ENCODE measurements around the gene SEC22C.

DNA sequence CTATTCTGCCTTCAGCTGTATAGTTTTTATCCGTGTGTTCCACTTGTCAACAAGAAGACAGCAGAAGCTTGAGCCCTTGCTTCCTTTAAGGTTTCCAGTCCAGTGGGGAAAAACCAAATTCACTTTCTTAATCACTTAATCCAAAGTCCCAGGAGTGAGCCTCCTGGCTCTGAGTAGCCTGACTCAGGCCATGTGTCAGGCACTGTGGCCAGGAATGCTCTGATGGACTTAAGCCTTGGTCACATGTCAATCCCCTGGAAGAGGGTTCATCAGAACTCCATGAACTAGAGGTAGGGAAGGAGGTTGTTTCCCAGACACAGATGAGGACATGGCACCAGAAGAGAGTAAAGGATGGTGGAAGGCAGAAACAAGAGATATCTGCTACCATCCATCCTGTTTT is 70.6 kb downstream of the SEC22C start:
- TF ChIP-seq, protein P1, sequence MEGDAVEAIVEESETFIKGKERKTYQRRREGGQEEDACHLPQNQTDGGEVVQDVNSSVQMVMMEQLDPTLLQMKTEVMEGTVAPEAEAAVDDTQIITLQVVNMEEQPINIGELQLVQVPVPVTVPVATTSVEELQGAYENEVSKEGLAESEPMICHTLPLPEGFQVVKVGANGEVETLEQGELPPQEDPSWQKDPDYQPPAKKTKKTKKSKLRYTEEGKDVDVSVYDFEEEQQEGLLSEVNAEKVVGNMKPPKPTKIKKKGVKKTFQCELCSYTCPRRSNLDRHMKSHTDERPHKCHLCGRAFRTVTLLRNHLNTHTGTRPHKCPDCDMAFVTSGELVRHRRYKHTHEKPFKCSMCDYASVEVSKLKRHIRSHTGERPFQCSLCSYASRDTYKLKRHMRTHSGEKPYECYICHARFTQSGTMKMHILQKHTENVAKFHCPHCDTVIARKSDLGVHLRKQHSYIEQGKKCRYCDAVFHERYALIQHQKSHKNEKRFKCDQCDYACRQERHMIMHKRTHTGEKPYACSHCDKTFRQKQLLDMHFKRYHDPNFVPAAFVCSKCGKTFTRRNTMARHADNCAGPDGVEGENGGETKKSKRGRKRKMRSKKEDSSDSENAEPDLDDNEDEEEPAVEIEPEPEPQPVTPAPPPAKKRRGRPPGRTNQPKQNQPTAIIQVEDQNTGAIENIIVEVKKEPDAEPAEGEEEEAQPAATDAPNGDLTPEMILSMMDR (optimal IDR thresholded peaks at IDR 0.05 in 1 of 3, IDR thresholded peaks at IDR 0.05 in 1 of 3, conservative IDR thresholded peaks at IDR 0.05 in 1 of 3; ENCODE audit: extremely low read depth in 1 of 3, insufficient read depth in 2 of 3, low read length in 3 of 3): no peak
- TF ChIP-seq EZH2 (IDR thresholded peaks at IDR 0.05; ENCODE audit: low read length): no peak

Measured in keratinocyte (primary cell).